GM12892 (cell line): ENCODE results near the gene MTFP1.

ENCODE experiments used
- POLR2A ChIP-seq: IDR thresholded peaks from 2 replicates; pipeline ENCODE4 v1.6.1; 2011; ENCODE audit warnings: low read depth, low read length, control low read depth
- POLR2AphosphoS5 ChIP-seq: IDR thresholded peaks from 2 replicates; pipeline ENCODE4 v1.6.1; 2011; ENCODE audit warnings: low read depth, low read length, control low read depth

DNA sequence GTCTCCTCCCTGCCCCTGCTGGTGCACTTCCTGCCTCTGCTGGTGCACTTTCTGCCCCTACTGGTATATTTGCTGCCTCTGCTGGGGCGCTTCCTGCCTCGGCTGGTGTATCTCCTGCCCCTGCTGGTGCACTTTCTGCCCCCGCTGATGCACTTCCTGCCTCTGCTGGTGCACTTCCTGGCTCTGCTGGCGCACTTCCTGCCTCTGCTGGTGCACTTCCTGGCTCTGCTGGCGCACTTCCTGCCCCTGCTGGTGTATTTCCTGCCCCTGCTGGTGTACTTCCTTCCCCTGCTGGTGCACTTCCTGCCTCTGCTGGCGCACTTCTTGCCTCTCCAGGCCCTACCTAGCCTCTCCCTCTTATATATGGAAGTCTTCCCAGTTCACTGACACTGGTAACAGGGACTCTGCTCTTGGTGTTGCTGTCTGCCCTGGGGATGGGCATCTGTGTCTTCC is 10.1 kb downstream of the MTFP1 start:
- TF ChIP-seq POLR2A (no peak), POLR2AphosphoS5 (no peak)
